Skin epidermis (tissue), 12 donors: ENCODE measurements around the gene TXNDC17.
A peak's percentile ranks its signal among the peaks of the same experiment; 100 is the strongest.
"Not testable (repeated sequence)": the region's sequence is repeated elsewhere in the genome, so short reads cannot be mapped to it uniquely, and the experiment has no call there.

Experiments
- H3K27ac ChIP-seq, 21 experiments: fragments of 200-600 bp; sonication (generic) in 11 of 21; one replicate each; pipeline ENCODE4 v1.5.0; 2020; ENCODE audit warnings: mild to moderate bottlenecking in 3 of 21, inconsistent platforms in 2 of 21, moderate library complexity in 2 of 21
- H3K4me3 ChIP-seq, 7 experiments: fragments of 200-600 bp; sonication (generic) in 2 of 7; one replicate each; pipeline ENCODE4 v1.5.0; 2020; ENCODE audit warnings: inconsistent platforms in 2 of 7, mild to moderate bottlenecking in 2 of 7, moderate library complexity in 1 of 7

TXNDC17 gene

DNA sequence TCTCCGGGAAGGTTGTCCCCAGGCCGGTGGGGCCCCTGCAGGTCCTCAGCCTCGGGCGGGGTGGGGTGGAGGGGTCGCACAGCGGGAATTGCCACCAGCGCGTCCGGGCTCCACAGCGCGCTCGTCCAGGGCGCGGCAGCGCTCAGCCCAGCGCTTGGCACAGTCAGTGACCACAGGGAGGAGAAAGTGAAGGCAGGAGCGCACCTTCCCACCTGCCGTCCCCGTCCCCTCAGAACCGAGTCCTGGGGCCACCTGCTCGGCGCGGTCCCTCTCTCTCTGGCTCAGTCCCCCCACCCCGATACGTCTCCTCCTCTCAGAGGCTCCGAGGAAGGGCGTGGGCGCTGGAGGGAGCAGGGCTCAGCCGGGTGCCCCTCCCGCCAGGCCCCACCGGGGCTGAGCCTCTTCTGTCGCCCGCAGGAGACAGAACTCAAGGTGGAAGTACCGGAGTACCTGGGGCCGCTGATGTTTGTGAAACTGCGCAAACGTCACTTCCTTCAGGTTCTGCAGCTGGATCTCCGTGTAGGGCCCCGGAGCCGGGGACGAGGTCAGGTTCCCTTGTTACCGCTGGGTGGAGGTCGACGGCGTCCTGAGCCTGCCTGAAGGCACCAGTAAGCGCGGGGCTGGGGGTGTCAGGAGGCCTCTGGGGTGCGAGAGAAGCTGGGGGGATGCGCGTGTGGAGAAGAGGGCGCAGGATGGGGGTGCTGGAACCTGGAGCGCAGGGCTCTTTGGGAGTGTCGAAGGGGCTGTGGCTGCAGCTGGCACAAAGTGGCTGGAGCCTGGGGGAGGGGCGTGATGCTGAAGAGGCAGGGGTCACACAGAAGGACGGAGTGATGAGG lies 16.2 kb downstream of the TXNDC17 start:
- peak overlapping the region in 11 of 21 experiments; percentile 12 to 76 (median 57) for H3K27ac ChIP-seq
- H3K4me3 ChIP-seq, result peak overlapping the region; percentile 18 to 51 (median 34)

DNA sequence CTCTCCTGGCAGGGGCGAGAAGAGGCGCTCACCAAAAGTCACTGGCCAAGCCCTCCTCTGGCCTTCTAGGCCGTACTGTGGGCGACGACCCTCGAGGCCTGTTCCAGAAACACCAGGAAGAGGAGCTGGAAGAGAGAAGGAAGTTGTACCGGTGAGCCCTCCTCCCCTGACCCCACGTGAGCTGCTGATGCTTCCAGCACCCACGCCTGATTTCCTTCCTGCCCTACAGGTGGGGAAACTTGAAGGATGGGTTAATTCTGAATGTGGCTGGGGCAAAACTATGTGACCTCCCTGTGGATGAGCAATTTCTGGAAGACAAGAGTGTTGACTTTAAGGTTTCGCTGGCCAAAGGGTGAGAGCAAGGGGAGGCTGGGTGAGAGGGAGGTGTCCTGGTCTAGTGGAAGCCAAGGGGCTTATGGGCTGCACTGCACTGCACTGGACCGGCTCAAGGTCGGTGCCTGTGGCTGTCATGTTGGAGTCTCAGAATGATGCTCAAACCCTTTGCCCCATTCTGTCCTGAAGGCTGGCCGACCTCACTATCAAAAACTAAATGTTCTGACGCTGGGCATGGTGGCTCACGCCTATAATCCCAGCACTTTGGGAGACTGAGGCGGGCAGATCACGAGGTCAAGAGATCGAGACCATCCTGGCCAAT lies 16.9 kb downstream of the TXNDC17 start:
- peak overlapping the region in 10 of 21 experiments; percentile 23 to 76 (median 58) for H3K27ac ChIP-seq
- H3K4me3 ChIP-seq, result peak overlapping the region; percentile 18 to 51 (median 34)

DNA sequence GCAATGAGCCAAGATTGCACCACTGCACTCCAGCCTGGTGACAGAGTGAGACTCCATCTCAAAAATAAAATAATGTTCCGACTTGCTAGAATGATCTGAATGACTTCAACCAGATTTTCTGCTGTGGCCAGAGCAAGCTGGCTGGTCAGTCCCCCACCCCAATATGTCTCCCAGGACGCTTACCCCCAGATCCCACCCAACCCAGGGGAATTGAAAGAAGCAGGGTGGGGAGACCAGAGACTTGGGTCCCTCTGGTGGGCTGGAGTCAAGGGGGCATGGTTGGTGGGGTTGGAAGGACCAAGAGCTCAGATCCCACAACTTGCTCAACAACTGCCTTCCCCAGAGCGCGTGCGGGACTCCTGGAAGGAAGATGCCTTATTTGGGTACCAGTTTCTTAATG lies 17.6 kb downstream of the TXNDC17 start:
- H3K27ac ChIP-seq, H3K4me3 ChIP-seq: not testable (repeated sequence)

GRCh38 chr17:6660101-6660500 lies 19.2 kb downstream of the TXNDC17 start:
- Histone ChIP-seq H3K27ac (peak overlapping the region in 2 of 21 experiments; percentile 17 to 35), H3K4me3 (no peak overlapping the region)

DNA sequence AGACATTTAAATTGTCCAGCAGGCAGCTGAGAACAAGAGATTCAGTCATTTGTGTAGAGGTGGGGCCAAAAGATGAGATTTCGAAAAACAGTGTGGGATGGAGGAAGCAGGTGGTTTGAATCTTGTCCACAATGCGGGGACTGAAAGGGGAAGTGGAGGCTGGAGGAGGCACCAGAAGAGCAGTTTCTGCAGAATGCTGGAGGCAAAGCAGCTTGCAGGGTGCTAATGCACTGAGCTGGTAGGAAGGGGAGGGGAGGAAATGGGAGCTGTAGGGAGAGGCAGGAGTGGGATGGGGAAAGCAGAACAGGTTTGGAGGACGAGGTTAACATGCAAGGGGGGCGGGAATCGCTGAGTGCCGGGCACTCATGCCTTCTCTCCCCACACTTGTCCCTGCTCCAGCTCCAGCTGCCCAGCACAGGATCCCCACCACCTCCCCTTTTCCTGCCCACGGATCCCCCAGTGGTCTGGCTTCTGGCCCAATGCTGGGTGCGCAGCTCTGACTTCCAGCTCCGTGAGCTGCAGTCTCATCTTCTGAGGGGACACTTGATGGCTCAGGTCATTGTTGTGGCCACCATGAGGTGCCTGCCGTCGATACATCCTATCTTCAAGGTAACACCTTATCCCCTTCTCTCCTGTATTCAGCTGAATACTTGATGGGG lies 20.1 kb downstream of the TXNDC17 start:
- Histone ChIP-seq H3K27ac (peak overlapping the region in 2 of 21 experiments; percentile 29 to 42), H3K4me3 (no peak overlapping the region)

DNA sequence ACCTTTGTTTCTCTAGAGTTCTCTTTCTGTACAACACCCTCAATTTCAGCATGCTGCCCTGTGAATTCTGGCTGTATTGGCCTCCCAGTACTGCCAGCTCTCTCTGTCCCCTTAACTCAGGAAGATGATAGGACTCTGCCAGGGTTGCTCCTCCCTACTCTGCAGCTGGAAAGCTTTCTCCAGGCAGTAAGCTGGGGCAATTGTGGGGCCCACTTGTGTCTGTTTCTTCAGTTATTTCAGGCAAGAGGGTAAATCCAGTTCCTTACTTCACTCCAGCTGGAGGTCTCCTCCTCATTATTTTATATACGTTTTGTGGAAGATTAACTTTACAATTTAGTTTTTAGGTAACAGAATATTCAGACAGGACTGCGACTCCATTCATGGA lies 20.6 kb downstream of the TXNDC17 start:
- peak overlapping the region in 1 of 21 experiments; percentile 29 for H3K27ac ChIP-seq
- H3K4me3 ChIP-seq, result no peak overlapping the region

- not testable (repeated sequence) for H3K4me3 ChIP-seq, H3K27ac ChIP-seq
Observed at GRCh38 chr17:6663200-6663599, 22.3 kb downstream of the TXNDC17 start.

DNA sequence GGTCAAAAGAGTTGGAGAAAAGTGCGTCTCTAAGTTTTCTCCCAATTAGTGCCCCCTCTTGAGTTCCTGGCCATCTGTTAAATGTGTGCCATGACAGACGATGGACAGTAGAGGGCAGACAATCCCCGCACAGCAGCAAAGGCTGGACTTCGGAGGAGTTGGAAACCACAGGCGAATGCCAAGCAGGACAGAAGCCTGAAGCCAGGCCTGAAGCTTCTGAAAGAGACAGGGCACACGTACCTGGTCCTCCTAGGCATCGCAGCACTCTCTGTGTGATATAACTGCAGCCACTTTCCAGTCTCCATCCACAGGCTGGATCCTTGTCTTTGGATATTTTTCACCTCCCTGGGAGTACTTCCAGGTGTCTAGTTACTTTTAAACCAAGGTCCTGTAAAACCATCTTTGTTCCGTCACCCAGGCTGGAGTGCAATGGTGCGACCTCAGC lies 25.2 kb downstream of the TXNDC17 start:
- Histone ChIP-seq H3K27ac (peak overlapping the region in 7 of 21 experiments; percentile 10 to 55 (median 28)), H3K4me3 (no peak overlapping the region)

DNA sequence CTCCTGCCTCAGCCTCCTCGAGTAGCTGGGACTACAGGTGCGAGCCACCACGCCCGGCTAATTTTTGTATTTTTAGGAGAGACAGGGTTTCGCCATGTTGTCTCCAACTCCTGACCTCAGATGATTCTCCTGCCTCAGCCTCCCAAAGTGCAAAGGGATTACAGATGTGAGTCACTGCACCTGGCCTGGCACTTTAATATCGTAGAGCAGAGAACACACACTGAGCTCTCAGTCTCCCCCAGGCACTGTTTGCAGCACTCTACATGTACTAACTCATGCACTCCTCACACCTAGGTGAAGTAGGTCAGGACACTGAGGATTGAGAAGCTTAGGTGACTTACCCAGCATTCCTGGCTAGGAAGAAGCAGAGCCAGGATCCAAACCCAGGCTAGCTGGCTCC lies 25.7 kb downstream of the TXNDC17 start:
- peak overlapping the region in 10 of 21 experiments; percentile 10 to 63 (median 33) for H3K27ac ChIP-seq

DNA sequence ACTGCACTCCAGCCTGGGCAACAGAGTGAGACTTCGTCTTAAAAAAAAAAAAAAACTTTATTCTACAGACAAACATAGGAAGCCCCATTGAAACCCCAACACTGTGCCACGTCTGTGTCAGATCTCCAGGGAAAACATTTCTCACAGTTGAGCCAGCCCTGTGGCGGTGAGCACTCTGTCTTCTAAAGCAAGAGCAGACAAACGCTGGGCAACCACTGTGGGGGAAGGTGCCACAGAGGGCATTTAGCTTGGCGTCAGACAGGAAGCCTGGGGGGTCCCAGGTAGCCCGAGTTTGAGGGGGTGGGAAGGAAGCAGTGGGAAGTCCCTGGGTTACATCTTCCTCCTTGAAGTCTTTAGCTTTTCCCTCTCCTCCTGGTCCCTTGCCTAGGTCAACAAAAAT lies 26.7 kb downstream of the TXNDC17 start:
- no peak overlapping the region for H3K4me3 ChIP-seq
- peak overlapping the region in 3 of 21 experiments; percentile 35 to 63 (median 59) for H3K27ac ChIP-seq

More for the DNA sequence above, 25.7 kb downstream of the TXNDC17 start:
- no peak overlapping the region for H3K4me3 ChIP-seq

GRCh38 chr17:6668219-6668618 lies 27.4 kb downstream of the TXNDC17 start:
- no peak overlapping the region for H3K4me3 ChIP-seq
- H3K27ac ChIP-seq, result peak overlapping the region in 1 of 21 experiments; percentile 58

- peak overlapping the region in 13 of 21 experiments; percentile 2 to 76 (median 50) for H3K27ac ChIP-seq
Observed at GRCh38 chr17:6668727-6669425, 28.0 kb downstream of the TXNDC17 start.

GRCh38 chr17:6669479-6670212 lies 28.8 kb downstream of the TXNDC17 start:
- no peak overlapping the region for H3K4me3 ChIP-seq
- peak overlapping the region in 14 of 21 experiments; percentile 2 to 76 (median 50) for H3K27ac ChIP-seq

More at GRCh38 chr17:6668727-6669425, 28.0 kb downstream of the TXNDC17 start:
- H3K4me3 ChIP-seq, result no peak overlapping the region

- no peak overlapping the region for H3K4me3 ChIP-seq
- H3K27ac ChIP-seq, result peak overlapping the region in 8 of 21 experiments; percentile 26 to 58 (median 46)
Observed at GRCh38 chr17:6670571-6670970, 29.7 kb downstream of the TXNDC17 start.

DNA sequence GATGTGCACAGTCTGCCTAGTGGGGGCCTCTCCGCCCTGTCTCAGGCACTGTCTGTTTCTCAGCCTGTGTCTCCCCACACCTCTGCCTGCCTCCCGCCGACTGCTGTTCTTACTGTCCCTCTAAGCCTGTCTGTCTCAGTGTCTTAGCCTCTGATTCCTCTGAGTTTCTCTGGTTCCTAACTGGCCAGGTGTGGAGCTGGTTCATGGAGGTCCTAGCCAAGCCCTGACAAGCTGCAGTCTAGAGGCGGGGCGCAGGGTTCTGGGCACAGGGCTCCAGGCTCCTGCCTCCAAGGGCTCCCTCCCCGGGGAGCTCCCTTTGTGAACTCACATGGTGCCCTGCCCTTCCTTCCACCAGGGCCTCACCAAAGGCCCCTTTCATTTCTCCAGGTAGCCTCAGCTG lies 30.1 kb downstream of the TXNDC17 start:
- H3K27ac ChIP-seq, result peak overlapping the region in 8 of 21 experiments; percentile 7 to 58 (median 46)
- no peak overlapping the region for H3K4me3 ChIP-seq

DNA sequence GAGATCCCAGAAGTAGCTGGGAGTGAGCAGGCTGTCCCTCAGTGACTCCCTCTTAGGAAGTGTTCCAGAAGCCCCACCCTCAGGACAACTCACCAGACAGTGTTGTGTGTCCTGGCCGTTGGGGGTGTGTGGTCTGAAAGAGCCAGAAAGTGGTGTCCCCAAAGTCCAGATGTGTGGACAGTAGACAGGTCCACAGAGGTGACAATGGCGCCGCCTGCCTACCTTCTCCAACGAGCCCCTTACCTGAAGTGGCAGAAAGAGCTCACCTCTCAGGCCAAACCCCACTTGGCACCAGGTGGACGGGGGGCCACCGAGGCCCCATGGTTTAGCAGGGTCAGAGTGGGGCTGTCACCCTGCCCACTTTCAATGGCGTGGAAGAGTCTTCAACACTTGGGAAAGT lies 30.6 kb downstream of the TXNDC17 start:
- Histone ChIP-seq H3K4me3 (no peak overlapping the region), H3K27ac (peak overlapping the region in 5 of 21 experiments; percentile 7 to 57 (median 43))

- Histone ChIP-seq H3K4me3 (no peak overlapping the region), H3K27ac (no peak overlapping the region)
Observed at GRCh38 chr17:6674586-6674985, 33.7 kb downstream of the TXNDC17 start.

- Histone ChIP-seq H3K4me3 (no peak overlapping the region), H3K27ac (no peak overlapping the region)
Observed at GRCh38 chr17:6675201-6675825, 34.5 kb downstream of the TXNDC17 start.
